ENCODE results near the gene CDH4. TPM values are rescaled to one million over a fixed set of nuclear protein-coding genes. Genes with fewer than 3 reads are reported as not detected.
"Not testable (repeated sequence)": the region's sequence is repeated elsewhere in the genome, so short reads cannot be mapped to it uniquely, and the experiment has no call there.

CDH4 gene
- total and polyA plus RNA-seq, 4 donors = 5.8 to 24.1 (median 17.1) TPM

DNA sequence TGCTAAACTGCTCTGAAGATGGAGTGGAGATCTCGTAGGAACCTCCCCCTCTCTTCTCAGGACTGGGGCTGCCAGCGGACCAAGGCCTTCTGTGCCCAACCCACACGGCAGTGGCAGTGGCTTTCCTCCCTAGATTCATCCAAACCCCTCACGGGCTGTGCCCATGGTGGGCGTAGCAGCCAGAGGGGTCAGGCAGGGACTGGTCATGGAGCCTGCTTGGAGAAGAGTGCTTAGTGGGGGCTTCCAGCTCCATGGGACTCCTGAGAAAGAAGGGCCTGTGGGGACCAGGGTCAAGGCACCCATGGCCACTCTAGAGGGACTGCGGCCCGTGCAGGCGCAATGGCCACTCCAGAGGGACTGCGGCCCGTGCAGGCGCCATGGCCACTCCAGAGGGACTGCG is 727.0 kb downstream of the CDH4 start:
- no peak for DNase-seq (ENCODE audit: low read depth in 4 of 6, low spot score in 6 of 6)
- Histone ChIP-seq H3K27ac (ENCODE audit: low read depth, low read length) (no peak overlapping the region), H3K36me3 (ENCODE audit: control insufficient read depth, insufficient read depth, low read length) (peaks cover 69% of the 10 kb centered on the region), H3K9me3 (ENCODE audit: control insufficient read depth, insufficient read depth, low read length) (no peaks in the 10 kb centered on the region), H3K27me3 (ENCODE audit: control insufficient read depth, insufficient read depth, low read length) (no peaks in the 10 kb centered on the region), H3K4me1 (ENCODE audit: control insufficient read depth, insufficient read depth, low read length) (peaks cover 11% of the 10 kb centered on the region), H3K4me3 (ENCODE audit: low read depth, low read length) (no peak overlapping the region)
- 93% methylated on average over 10 of the region's 12 CpGs for WGBS (ENCODE audit: insufficient coverage)

DNA sequence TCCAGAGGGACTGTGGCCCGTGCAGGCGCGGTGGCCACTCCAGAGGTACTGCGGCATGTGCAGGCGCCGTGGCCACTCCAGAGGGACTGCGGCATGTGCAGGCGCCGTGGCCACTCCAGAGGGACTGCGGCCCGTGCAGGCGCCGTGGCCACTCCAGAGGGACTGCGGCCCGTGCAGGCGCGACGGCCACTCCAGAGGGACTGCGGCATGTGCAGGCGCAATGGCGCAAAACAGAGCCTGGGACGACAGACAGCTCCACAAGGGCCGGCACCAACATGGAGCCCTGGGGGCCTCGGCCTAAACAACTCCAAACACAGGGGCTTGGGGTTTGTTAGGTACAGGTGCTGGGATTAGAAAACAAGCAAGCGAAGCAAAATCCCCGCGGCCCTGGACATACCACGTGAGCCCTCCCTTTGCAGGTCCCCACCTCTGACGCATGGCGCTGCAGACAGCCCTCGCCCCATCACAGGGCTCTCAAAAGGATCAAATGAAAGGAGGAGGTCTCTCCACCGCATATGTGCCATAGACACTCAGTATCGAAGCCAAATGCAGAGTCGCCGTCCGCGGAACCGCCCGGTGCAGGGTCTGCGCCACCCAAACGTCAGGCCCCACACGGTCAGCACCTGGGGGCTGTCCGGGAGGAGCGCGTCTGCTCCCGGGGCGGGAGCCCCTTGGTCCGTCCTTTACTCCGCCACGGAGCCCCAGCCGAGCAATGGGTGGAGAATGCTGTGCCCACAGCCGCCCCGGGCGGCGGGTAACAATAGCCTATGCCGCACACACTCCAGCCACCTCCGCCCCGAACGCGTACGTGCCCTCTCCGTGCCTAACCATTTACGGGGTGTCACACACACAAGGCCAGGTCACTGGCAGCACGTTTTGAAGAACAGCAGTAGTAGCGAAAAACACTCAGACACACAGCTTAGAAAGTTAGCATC is 727.9 kb downstream of the CDH4 start:
- Histone ChIP-seq H3K4me3 (ENCODE audit: low read depth, low read length) (no peak overlapping the region), H3K9me3 (ENCODE audit: control insufficient read depth, insufficient read depth, low read length) (no peaks in the 10 kb centered on the region), H3K36me3 (ENCODE audit: control insufficient read depth, insufficient read depth, low read length) (peaks cover 71% of the 10 kb centered on the region), H3K27ac (ENCODE audit: low read depth, low read length) (no peak overlapping the region), H3K27me3 (ENCODE audit: control insufficient read depth, insufficient read depth, low read length) (no peaks in the 10 kb centered on the region), H3K4me1 (ENCODE audit: control insufficient read depth, insufficient read depth, low read length) (peaks cover 11% of the 10 kb centered on the region)
- 96% methylated on average over 59 of the region's 65 CpGs for WGBS (ENCODE audit: insufficient coverage)
- DNase-seq (ENCODE audit: low read depth in 4 of 6, low spot score in 6 of 6) = no peak

DNA sequence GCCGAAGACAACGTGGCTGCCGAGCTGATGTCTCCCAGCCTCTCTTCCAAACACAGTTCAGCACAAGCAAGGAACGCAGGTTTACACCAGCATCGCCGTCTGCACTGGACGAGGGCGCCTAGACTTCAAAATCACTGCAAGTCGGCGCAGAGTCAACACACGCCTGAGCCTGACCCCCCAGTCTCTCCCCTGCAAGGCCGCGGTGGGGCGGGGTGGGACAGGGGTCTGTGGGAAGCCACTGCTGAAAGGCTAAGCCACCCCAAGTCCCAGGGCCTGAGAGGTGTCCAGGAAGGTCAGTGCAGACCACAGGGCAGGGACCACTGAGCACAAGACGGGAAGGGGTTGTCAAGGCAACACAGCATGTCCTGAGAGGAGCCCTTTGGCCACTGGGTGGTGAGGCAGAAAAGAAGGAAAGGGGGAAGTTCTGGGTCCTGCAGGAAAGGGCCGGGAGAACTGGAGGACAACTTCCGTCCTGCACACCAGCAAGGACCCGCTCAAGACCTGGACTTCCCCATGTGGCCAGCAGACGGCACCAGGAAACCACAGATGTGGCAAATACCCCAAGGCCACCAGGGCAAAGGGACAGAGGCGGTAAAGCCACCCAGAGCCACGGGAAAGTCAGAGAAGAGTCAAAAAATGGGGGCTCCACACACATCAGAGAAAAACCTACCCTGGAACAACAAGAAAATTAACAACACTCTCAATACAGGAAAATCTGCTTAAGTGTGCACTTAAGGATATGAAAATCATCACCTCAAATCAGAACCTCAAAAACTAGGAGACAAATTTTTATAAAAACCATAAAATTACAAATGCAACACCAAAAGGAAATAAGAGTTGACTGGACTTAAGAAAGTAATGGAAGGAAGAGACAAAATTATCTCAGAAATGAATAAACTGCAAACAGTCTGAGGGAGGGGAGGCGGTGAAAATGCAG is 728.9 kb downstream of the CDH4 start:
- WGBS (ENCODE audit: insufficient coverage) = 77% methylated on average over 14 of the region's 22 CpGs
- Histone ChIP-seq H3K4me3 (ENCODE audit: low read depth, low read length) (no peak overlapping the region), H3K36me3 (ENCODE audit: control insufficient read depth, insufficient read depth, low read length) (peaks cover 78% of the 10 kb centered on the region), H3K4me1 (ENCODE audit: control insufficient read depth, insufficient read depth, low read length) (peaks cover 11% of the 10 kb centered on the region), H3K9me3 (ENCODE audit: control insufficient read depth, insufficient read depth, low read length) (no peaks in the 10 kb centered on the region), H3K27me3 (ENCODE audit: control insufficient read depth, insufficient read depth, low read length) (no peaks in the 10 kb centered on the region), H3K27ac (ENCODE audit: low read depth, low read length) (no peak overlapping the region)
- DNase-seq (ENCODE audit: low read depth in 4 of 6, low spot score in 6 of 6) = no peak

DNA sequence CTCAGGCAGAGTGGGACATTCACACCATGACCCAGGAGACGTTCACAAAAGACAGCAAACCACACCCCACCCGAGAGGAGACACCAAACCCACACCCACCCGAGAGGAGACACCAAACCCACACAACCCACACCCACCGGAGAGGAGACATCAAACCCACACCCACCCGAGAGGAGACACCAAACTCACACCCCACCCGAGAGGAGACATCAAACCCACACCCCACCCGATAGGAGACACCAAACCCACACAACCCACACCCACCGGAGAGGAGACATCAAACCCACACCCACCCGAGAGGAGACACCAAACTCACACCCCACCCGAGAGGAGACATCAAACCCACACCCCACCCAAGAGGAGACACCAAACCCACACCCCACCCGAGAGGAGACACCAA is 729.6 kb downstream of the CDH4 start:
- not testable (repeated sequence) for H3K9me3 ChIP-seq (ENCODE audit: control insufficient read depth, insufficient read depth, low read length); H3K27ac ChIP-seq (ENCODE audit: low read depth, low read length); DNase-seq (ENCODE audit: low read depth in 4 of 6, low spot score in 6 of 6); H3K4me1 ChIP-seq (ENCODE audit: control insufficient read depth, insufficient read depth, low read length); H3K4me3 ChIP-seq (ENCODE audit: low read depth, low read length); H3K27me3 ChIP-seq (ENCODE audit: control insufficient read depth, insufficient read depth, low read length)
- WGBS (ENCODE audit: insufficient coverage) = 83% methylated on average over 7 of the region's 11 CpGs
- peaks cover 73% of the 10 kb centered on the region for H3K36me3 ChIP-seq (ENCODE audit: control insufficient read depth, insufficient read depth, low read length)

DNA sequence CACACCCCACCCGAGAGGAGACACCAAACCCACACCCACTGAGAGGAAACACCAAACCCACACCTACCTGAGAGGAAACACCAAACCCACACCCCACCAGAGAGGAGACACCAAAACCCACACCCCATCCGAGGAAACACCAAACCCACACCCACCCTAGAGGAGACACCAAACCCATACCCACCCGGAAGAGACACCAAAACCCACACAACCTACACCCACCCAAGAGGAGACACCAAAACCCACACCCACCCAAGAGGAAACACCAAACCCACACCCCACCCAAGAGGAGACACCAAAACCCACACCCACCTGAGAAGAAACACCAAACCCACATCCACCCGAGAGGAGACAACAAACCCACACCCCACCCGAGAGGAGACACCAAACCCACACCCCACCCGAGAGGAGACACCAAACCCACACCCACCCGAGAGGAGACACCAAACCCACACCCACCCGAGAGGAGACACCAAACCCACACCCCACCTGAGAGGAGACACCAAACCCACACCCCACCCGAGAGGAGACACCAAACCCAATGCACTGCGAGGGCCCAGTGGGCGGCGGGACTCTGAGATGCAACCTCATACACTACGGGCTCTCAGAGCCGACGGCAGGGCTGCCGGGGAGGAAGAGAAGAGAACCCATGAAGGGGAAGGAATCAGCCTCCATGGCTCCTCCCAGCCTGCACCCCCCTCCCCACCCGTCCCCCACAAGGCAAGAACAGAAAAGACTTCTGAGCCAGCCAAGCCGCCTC is 730.3 kb downstream of the CDH4 start:
- H3K9me3 ChIP-seq (ENCODE audit: control insufficient read depth, insufficient read depth, low read length) = no peaks in the 10 kb centered on the region
- DNase-seq (ENCODE audit: low read depth in 4 of 6, low spot score in 6 of 6) = no peak
- peaks cover under 1% of the 10 kb centered on the region for H3K4me1 ChIP-seq (ENCODE audit: control insufficient read depth, insufficient read depth, low read length)
- H3K4me3 ChIP-seq (ENCODE audit: low read depth, low read length) = no peak overlapping the region
- no peaks in the 10 kb centered on the region for H3K27me3 ChIP-seq (ENCODE audit: control insufficient read depth, insufficient read depth, low read length)
- peaks cover 73% of the 10 kb centered on the region for H3K36me3 ChIP-seq (ENCODE audit: control insufficient read depth, insufficient read depth, low read length)
- no peak overlapping the region for H3K27ac ChIP-seq (ENCODE audit: low read depth, low read length)
- WGBS (ENCODE audit: insufficient coverage) = 65% methylated on average over 3 of the region's 18 CpGs

DNA sequence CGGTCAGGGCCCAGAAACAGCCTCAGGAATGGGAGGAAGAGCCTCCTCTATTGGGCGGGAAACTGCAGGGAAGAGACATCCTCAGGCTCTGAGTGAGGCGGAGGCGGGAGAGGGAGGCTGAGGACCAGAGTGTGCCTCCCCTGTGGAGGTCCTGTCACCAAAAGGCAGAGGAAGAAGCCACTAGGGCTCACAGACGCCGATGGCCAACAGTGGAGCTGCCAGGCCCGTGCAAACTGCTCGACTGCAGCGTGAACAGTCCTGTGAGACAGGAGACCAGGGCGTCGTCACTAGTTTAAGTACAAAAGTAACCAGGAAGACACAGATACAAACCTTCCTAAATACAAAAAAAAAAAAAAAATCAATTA is 730.9 kb downstream of the CDH4 start:
- Histone ChIP-seq H3K9me3 (ENCODE audit: control insufficient read depth, insufficient read depth, low read length) (no peaks in the 10 kb centered on the region), H3K27me3 (ENCODE audit: control insufficient read depth, insufficient read depth, low read length) (no peaks in the 10 kb centered on the region), H3K36me3 (ENCODE audit: control insufficient read depth, insufficient read depth, low read length) (peaks cover 75% of the 10 kb centered on the region), H3K4me1 (ENCODE audit: control insufficient read depth, insufficient read depth, low read length) (no peaks in the 10 kb centered on the region), H3K4me3 (ENCODE audit: low read depth, low read length) (no peak overlapping the region), H3K27ac (ENCODE audit: low read depth, low read length) (no peak overlapping the region)
- WGBS (ENCODE audit: insufficient coverage) = 90% methylated on average over 8 of the region's 11 CpGs
- no peak for DNase-seq (ENCODE audit: low read depth in 4 of 6, low spot score in 6 of 6)

DNA sequence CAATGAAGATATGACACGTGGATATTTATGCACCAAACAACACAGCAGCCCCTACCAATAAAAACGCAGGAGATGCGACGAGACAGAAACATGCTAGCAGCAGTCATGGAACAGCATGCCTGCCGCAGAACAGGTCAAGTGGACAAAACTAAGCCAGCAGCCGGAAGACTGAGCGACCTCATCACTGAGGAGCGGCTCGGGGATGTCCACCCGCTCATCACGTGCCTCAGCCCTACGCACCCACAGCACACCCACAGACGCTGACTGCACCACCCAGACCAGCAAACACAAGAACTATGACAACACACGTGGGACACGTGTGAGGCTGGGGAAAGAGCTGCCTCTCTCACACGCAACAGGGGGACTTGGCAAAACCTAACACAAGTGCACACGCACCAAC is 731.9 kb downstream of the CDH4 start:
- WGBS (ENCODE audit: insufficient coverage) = 81% methylated on average over 17 of the region's 17 CpGs
- no peaks in the 10 kb centered on the region for H3K9me3 ChIP-seq (ENCODE audit: control insufficient read depth, insufficient read depth, low read length)
- no peaks in the 10 kb centered on the region for H3K4me1 ChIP-seq (ENCODE audit: control insufficient read depth, insufficient read depth, low read length)
- H3K4me3 ChIP-seq (ENCODE audit: low read depth, low read length) = no peak overlapping the region
- no peak for DNase-seq (ENCODE audit: low read depth in 4 of 6, low spot score in 6 of 6)
- no peak overlapping the region for H3K27ac ChIP-seq (ENCODE audit: low read depth, low read length)
- H3K27me3 ChIP-seq (ENCODE audit: control insufficient read depth, insufficient read depth, low read length) = no peaks in the 10 kb centered on the region
- peaks cover 77% of the 10 kb centered on the region for H3K36me3 ChIP-seq (ENCODE audit: control insufficient read depth, insufficient read depth, low read length)

DNA sequence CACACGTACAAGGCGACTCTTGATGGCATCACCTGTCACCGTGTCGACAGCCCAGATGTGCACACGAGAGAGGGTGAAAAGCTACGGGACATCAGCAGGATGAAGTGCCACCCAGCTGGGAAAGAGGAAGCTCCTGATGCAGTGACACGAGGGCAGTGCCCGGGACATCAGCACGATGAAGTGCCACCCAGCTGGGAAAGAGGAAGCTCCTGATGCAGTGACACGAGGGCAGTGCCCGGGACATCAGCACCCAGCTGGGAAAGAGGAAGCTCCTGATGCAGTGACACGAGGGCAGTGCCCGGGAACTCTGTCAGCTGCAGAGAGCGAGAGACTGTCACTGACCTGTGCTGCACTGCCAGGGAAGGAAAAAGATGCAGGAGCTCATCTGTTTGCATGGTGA is 732.4 kb downstream of the CDH4 start:
- peaks cover 76% of the 10 kb centered on the region for H3K36me3 ChIP-seq (ENCODE audit: control insufficient read depth, insufficient read depth, low read length)
- not testable (repeated sequence) for H3K4me3 ChIP-seq (ENCODE audit: low read depth, low read length); H3K27ac ChIP-seq (ENCODE audit: low read depth, low read length); H3K27me3 ChIP-seq (ENCODE audit: control insufficient read depth, insufficient read depth, low read length); H3K4me1 ChIP-seq (ENCODE audit: control insufficient read depth, insufficient read depth, low read length); H3K9me3 ChIP-seq (ENCODE audit: control insufficient read depth, insufficient read depth, low read length); DNase-seq (ENCODE audit: low read depth in 4 of 6, low spot score in 6 of 6)
- 86% methylated on average over 13 of the region's 14 CpGs for WGBS (ENCODE audit: insufficient coverage)

DNA sequence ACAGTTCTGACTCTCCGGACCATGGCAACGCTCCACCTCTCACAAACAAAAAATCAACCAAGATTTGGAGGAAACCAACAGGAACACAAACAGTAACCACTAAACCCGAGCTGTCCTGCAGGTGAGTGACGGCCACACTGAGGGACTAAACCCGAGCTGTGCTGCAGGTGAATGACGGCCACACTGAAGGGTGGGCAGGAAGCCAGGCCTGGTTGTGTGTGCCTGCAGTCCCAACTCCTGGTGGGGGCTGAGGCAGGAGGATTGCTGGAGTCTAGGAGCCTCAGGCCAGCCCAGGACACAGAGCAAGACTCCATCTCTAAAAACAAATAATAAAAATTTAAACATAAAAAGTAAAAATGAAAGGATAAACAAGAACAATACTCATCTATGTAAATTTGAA is 733.0 kb downstream of the CDH4 start:
- no peaks in the 10 kb centered on the region for H3K4me1 ChIP-seq (ENCODE audit: control insufficient read depth, insufficient read depth, low read length)
- no peak for DNase-seq (ENCODE audit: low read depth in 4 of 6, low spot score in 6 of 6)
- no peak overlapping the region for H3K27ac ChIP-seq (ENCODE audit: low read depth, low read length)
- WGBS (ENCODE audit: insufficient coverage) = 81% methylated on average over 5 of the region's 6 CpGs
- no peaks in the 10 kb centered on the region for H3K9me3 ChIP-seq (ENCODE audit: control insufficient read depth, insufficient read depth, low read length)
- peaks cover 74% of the 10 kb centered on the region for H3K36me3 ChIP-seq (ENCODE audit: control insufficient read depth, insufficient read depth, low read length)
- H3K27me3 ChIP-seq (ENCODE audit: control insufficient read depth, insufficient read depth, low read length) = no peaks in the 10 kb centered on the region
- no peak overlapping the region for H3K4me3 ChIP-seq (ENCODE audit: low read depth, low read length)
